Stimulated activated CD4-positive, alpha-beta T cell treated with anti-CD3 and anti-CD28 coated beads, Interleukin-2, amount 100 ng/mL, for 24 hours (primary cell): ENCODE measurements around the gene TTC31.

Experiments used
- DNase-seq, 2 donors: peaks; one replicate each; pipeline ENCODE4 v3.0.0-alpha.2; 2020

TTC31 gene

GRCh38 chr2:74505448-74506246 lies 22.8 kb downstream of the TTC31 start:
- DNase-seq, result no peak

GRCh38 chr2:74507145-74507925 lies 24.5 kb downstream of the TTC31 start, which contains the start of gene PCGF1:
TSS of gene PCGF1 (minus strand) at chr2:74507695. CDS start at chr2:74507668, 27 bp downstream.
- peak; percentile 99 to 100 for DNase-seq

GRCh38 chr2:74507926-74508520 lies 25.1 kb downstream of the TTC31 start:
- no peak for DNase-seq

GRCh38 chr2:74510272-74510671 lies 27.4 kb downstream of the TTC31 start:
- DNase-seq, result no peak

- DNase-seq, result no peak
Measured at GRCh38 chr2:74511104-74511989, 28.5 kb downstream of the TTC31 start.

- no peak for DNase-seq
Measured at GRCh38 chr2:74512744-74513604, 30.1 kb downstream of the TTC31 start.

- peak; percentile 29 to 50 for DNase-seq
Measured at GRCh38 chr2:74513605-74514367, 30.9 kb downstream of the TTC31 start.

GRCh38 chr2:74514368-74515270 lies 31.7 kb downstream of the TTC31 start, which contains the start of gene TLX2:
TSS of gene TLX2 (plus strand) at chr2:74514450. CDS start at chr2:74514807, 357 bp downstream.
- peak in 1 of 2 donors; percentile 28 for DNase-seq

GRCh38 chr2:74515271-74515980 lies 32.5 kb downstream of the TTC31 start:
- peak in 1 of 2 donors; percentile 27 for DNase-seq

- peak; percentile 79 for DNase-seq
Measured at GRCh38 chr2:74515981-74516633, 33.2 kb downstream of the TTC31 start.

GRCh38 chr2:74516650-74517049 lies 33.8 kb downstream of the TTC31 start:
- no peak for DNase-seq

- DNase-seq, result no peak
Measured at GRCh38 chr2:74522516-74522915, 39.6 kb downstream of the TTC31 start.

- DNase-seq, result no peak
Measured at GRCh38 chr2:74524005-74524404, 41.1 kb downstream of the TTC31 start.

GRCh38 chr2:74524955-74525716 lies 42.3 kb downstream of the TTC31 start:
- no peak for DNase-seq

- no peak for DNase-seq
Measured at GRCh38 chr2:74525717-74526648, 43.1 kb downstream of the TTC31 start, which contains the start of gene DQX1. TSS of gene DQX1 (minus strand) at chr2:74526231. CDS start at chr2:74525729, 502 bp downstream.

GRCh38 chr2:74526649-74527230 lies 43.9 kb downstream of the TTC31 start:
- DNase-seq, result no peak
